HPDE6-E6E7 (cell line): Measurements from ENCODE around the gene KDM6B.
"Not testable (repeated sequence)": the region's sequence is repeated elsewhere in the genome, so short reads cannot be mapped to it uniquely, and the experiment has no call there.

Source experiments
- DNase-seq: peaks from one replicate; pipeline ENCODE4 v3.0.0; 2011; ENCODE audit warnings: missing footprints; ENCODE audit errors: extremely low spot score

KDM6B gene

GRCh38 chr17:7852919-7853690 lies 19.1 kb downstream of the KDM6B start:
- no peak for DNase-seq

- no peak for DNase-seq
Observed at GRCh38 chr17:7853691-7854038, 19.6 kb downstream of the KDM6B start.

GRCh38 chr17:7854078-7854777 lies 20.2 kb downstream of the KDM6B start:
- DNase-seq: no peak

GRCh38 chr17:7854851-7855659 lies 21.0 kb downstream of the KDM6B start, which contains the start of gene TMEM88:
Gene TMEM88 (plus strand): TSS chr17:7855066. CDS start chr17:7855075, 9 bp downstream.
- no peak for DNase-seq

GRCh38 chr17:7855660-7856010 lies 21.6 kb downstream of the KDM6B start:
- no peak for DNase-seq

- no peak for DNase-seq
Observed at GRCh38 chr17:7856011-7856810, 22.2 kb downstream of the KDM6B start.

GRCh38 chr17:7856811-7857712 lies 23.0 kb downstream of the KDM6B start, which contains the start of gene NAA38:
Gene NAA38 (minus strand): TSS chr17:7857559. CDS start chr17:7857463, 96 bp downstream.
- peak; percentile 88 for DNase-seq

GRCh38 chr17:7857713-7858521 lies 23.9 kb downstream of the KDM6B start, which contains the start of gene CYB5D1:
Gene CYB5D1 (plus strand): TSS chr17:7858003. CDS start chr17:7858135, 132 bp downstream.
- peak; percentile 49 for DNase-seq

GRCh38 chr17:7858522-7858810 lies 24.4 kb downstream of the KDM6B start:
- DNase-seq: no peak

GRCh38 chr17:7859028-7859427 lies 25.0 kb downstream of the KDM6B start:
- DNase-seq: no peak

- DNase-seq: no peak
Observed at GRCh38 chr17:7862692-7863437, 28.8 kb downstream of the KDM6B start.

GRCh38 chr17:7864384-7864783 lies 30.4 kb downstream of the KDM6B start:
- DNase-seq: not testable (repeated sequence)

GRCh38 chr17:7864995-7865650 lies 31.1 kb downstream of the KDM6B start:
- DNase-seq: no peak

GRCh38 chr17:7867881-7868329 lies 33.9 kb downstream of the KDM6B start:
- DNase-seq: peak; percentile 64

GRCh38 chr17:7873051-7873450 lies 39.0 kb downstream of the KDM6B start:
- no peak for DNase-seq

GRCh38 chr17:7875804-7876370 lies 41.9 kb downstream of the KDM6B start:
- DNase-seq: no peak

- no peak for DNase-seq
Observed at GRCh38 chr17:7878234-7878633, 44.2 kb downstream of the KDM6B start.
